Measurements from ENCODE around the gene TPSD1.
"Not testable (repeated sequence)": the region's sequence is repeated elsewhere in the genome, so short reads cannot be mapped to it uniquely, and the experiment has no call there.

The TPSD1 gene

GRCh38 chr16:1247903-1248537 is 7.8 kb upstream of the TPSD1 start:
- not testable (repeated sequence) for H2AK5ac ChIP-seq (ENCODE audit: low read length, severe bottlenecking); H2BK120ac ChIP-seq (ENCODE audit: low read depth, low read length); H3K79me1 ChIP-seq (replicated peaks; ENCODE audit: low read length, poor library complexity, severe bottlenecking); H3K27ac ChIP-seq (ENCODE audit: low read length, poor library complexity, severe bottlenecking); H3K18ac ChIP-seq (ENCODE audit: low read depth in 1 of 2, low read length in 2 of 2); H3K9ac ChIP-seq (ENCODE audit: low read length); H3K14ac ChIP-seq (ENCODE audit: low read length in 2 of 2); H4K91ac ChIP-seq (ENCODE audit: low read length); H2BK15ac ChIP-seq (ENCODE audit: low read depth, poor library complexity, severe bottlenecking); H3K4me2 ChIP-seq (ENCODE audit: low read length, poor library complexity, severe bottlenecking); H3K23ac ChIP-seq (ENCODE audit: low read length in 2 of 2); H3K4ac ChIP-seq (ENCODE audit: low read depth in 1 of 2, low read length in 2 of 2); H3K36me3 ChIP-seq (ENCODE audit: control insufficient read depth in 1 of 2, insufficient read depth in 2 of 2, low read depth in 1 of 2, low read length in 2 of 2); H2AFZ ChIP-seq (ENCODE audit: low read depth, low read length); H3K4me1 ChIP-seq (ENCODE audit: control insufficient read depth, insufficient read depth, low read depth, low read length); DNase-seq; H2BK5ac ChIP-seq (ENCODE audit: low read depth, low read length, poor library complexity, severe bottlenecking); H4K8ac ChIP-seq (ENCODE audit: low read length); H3K4me3 ChIP-seq (ENCODE audit: insufficient read depth in 1 of 2, low read depth in 1 of 2, low read length in 2 of 2); H2BK12ac ChIP-seq (ENCODE audit: low read length in 2 of 2); H3K9me3 ChIP-seq (ENCODE audit: control insufficient read depth, low read length)
- WGBS = 90% methylated on average over 9 of the region's 14 CpGs
- peaks cover 9 to 34% of the 10 kb centered on the region in 2 experiments for H3K27me3 ChIP-seq (ENCODE audit: control insufficient read depth in 1 of 2, insufficient read depth in 1 of 2, low read length in 2 of 2)

DNA sequence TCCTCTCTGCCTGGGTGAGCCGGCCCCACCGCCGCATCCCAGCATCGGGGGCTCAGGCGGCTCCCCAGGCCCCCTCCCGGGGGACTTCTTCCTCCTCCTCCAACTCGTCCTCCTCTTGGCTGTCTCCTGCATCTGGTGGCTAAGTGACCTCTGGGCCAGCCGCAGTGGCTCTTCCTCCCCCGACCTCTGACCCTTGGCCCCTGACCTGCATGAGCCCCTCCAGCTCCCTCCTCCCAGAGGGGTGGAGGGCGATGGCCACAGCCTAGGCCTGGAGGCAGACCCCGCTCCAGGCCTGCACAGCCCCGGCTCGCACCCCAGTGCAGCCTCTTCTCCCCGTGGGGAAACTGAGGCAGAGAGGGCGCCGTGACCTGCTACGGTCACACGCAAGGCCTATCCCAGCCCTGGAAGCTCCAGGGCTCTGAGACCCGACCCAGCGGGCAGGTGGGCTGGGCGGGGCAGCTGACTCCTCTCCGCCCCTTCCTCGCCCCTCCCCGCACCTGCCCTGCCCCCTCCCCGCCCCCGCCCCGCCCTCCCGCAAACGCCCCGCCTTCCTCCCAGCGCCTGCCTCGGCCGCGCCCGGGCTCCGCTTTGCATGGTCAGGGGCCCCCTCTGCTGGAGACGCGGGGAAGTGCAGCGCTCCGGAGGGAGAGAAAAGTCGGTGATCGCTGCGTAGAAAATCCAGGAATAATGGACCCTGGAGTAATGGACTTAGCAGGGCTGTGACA is 6.7 kb upstream of the TPSD1 start:
- not testable (repeated sequence) for H3K9me3 ChIP-seq (ENCODE audit: control insufficient read depth, low read length); H4K91ac ChIP-seq (ENCODE audit: low read length); H3K18ac ChIP-seq (ENCODE audit: low read depth in 1 of 2, low read length in 2 of 2); H2AK5ac ChIP-seq (ENCODE audit: low read length, severe bottlenecking); H3K4me2 ChIP-seq (ENCODE audit: low read length, poor library complexity, severe bottlenecking); H3K4ac ChIP-seq (ENCODE audit: low read depth in 1 of 2, low read length in 2 of 2); H2BK120ac ChIP-seq (ENCODE audit: low read depth, low read length); H3K4me1 ChIP-seq (ENCODE audit: control insufficient read depth, insufficient read depth, low read depth, low read length); H4K8ac ChIP-seq (ENCODE audit: low read length); H3K79me1 ChIP-seq (replicated peaks; ENCODE audit: low read length, poor library complexity, severe bottlenecking); H3K14ac ChIP-seq (ENCODE audit: low read length in 2 of 2); H2BK12ac ChIP-seq (ENCODE audit: low read length in 2 of 2); H2BK5ac ChIP-seq (ENCODE audit: low read depth, low read length, poor library complexity, severe bottlenecking); H3K23ac ChIP-seq (ENCODE audit: low read length in 2 of 2); H3K27ac ChIP-seq (ENCODE audit: low read length, poor library complexity, severe bottlenecking); DNase-seq; H3K4me3 ChIP-seq (ENCODE audit: insufficient read depth in 1 of 2, low read depth in 1 of 2, low read length in 2 of 2); H3K36me3 ChIP-seq (ENCODE audit: control insufficient read depth in 1 of 2, insufficient read depth in 2 of 2, low read depth in 1 of 2, low read length in 2 of 2); H3K9ac ChIP-seq (ENCODE audit: low read length); H2AFZ ChIP-seq (ENCODE audit: low read depth, low read length); H2BK15ac ChIP-seq (ENCODE audit: low read depth, poor library complexity, severe bottlenecking)
- peaks cover 9 to 34% of the 10 kb centered on the region in 2 experiments for H3K27me3 ChIP-seq (ENCODE audit: control insufficient read depth in 1 of 2, insufficient read depth in 1 of 2, low read length in 2 of 2)
- no CpG with 5 or more reads among the region's 43 CpGs for WGBS

DNA sequence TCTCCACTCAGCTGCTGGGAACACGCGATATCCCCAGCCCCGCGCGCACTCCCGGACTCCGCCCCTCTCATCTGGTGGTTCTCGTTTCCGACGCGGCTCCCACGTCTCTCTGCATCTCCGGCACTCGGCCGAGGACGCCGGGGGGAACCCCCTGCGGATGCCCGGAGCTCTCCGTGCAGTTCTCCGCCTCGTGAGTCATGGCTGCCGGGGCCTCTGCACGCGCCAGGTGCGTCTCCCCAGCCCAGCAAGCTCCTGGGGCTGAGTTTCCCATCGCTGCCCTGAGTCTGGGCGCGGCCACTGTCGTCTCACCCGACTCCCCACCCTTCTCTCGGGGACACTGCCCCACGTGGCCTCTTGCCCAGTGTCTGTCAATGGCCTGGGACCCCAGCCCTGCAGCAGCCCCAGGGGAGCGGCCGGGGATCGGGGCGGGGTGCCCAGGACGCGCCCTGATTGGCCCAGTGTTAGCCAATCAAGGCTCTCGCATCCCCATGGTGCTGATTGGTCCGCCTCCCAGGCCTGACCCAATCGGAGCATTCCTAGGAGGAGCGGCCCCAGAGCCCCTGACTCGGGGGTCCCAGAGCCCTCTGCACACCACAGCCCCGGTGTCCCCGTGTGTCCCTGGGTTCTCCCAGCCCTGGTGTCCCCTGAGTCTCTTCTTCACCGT is 2.0 kb upstream of the TPSD1 start:
- not testable (repeated sequence) for H4K91ac ChIP-seq (ENCODE audit: low read length); H3K4ac ChIP-seq (ENCODE audit: low read depth in 1 of 2, low read length in 2 of 2)

GRCh38 chr16:1254821-1255220 is 1.0 kb upstream of the TPSD1 start:
- H2BK15ac ChIP-seq (ENCODE audit: low read depth, poor library complexity, severe bottlenecking); H4K8ac ChIP-seq (ENCODE audit: low read length); H2BK120ac ChIP-seq (ENCODE audit: low read depth, low read length); H2AFZ ChIP-seq (ENCODE audit: low read depth, low read length); H3K9ac ChIP-seq (ENCODE audit: low read length); H3K18ac ChIP-seq (ENCODE audit: low read depth in 1 of 2, low read length in 2 of 2); H3K4me3 ChIP-seq (ENCODE audit: insufficient read depth in 1 of 2, low read depth in 1 of 2, low read length in 2 of 2); H3K14ac ChIP-seq (ENCODE audit: low read length in 2 of 2); H3K4me2 ChIP-seq (ENCODE audit: low read length, poor library complexity, severe bottlenecking); H2BK12ac ChIP-seq (ENCODE audit: low read length in 2 of 2); H2AK5ac ChIP-seq (ENCODE audit: low read length, severe bottlenecking); H3K79me1 ChIP-seq (replicated peaks; ENCODE audit: low read length, poor library complexity, severe bottlenecking); H3K23ac ChIP-seq (ENCODE audit: low read length in 2 of 2); H3K4ac ChIP-seq (ENCODE audit: low read depth in 1 of 2, low read length in 2 of 2); H3K9me3 ChIP-seq (ENCODE audit: control insufficient read depth, low read length); H4K91ac ChIP-seq (ENCODE audit: low read length); H3K27ac ChIP-seq (ENCODE audit: low read length, poor library complexity, severe bottlenecking); DNase-seq; H3K4me1 ChIP-seq (ENCODE audit: control insufficient read depth, insufficient read depth, low read depth, low read length); H3K36me3 ChIP-seq (ENCODE audit: control insufficient read depth in 1 of 2, insufficient read depth in 2 of 2, low read depth in 1 of 2, low read length in 2 of 2); H2BK5ac ChIP-seq (ENCODE audit: low read depth, low read length, poor library complexity, severe bottlenecking): not testable (repeated sequence)
- WGBS = 93% methylated on average over 3 of the region's 3 CpGs
- peaks cover 9 to 22% of the 10 kb centered on the region in 2 experiments for H3K27me3 ChIP-seq (ENCODE audit: control insufficient read depth in 1 of 2, insufficient read depth in 1 of 2, low read length in 2 of 2)

More for the DNA sequence above, 2.0 kb upstream of the TPSD1 start:
- WGBS = no CpG with 5 or more reads among the region's 47 CpGs
- H3K27ac ChIP-seq (ENCODE audit: low read length, poor library complexity, severe bottlenecking); H2BK120ac ChIP-seq (ENCODE audit: low read depth, low read length); H3K9me3 ChIP-seq (ENCODE audit: control insufficient read depth, low read length); H3K36me3 ChIP-seq (ENCODE audit: control insufficient read depth in 1 of 2, insufficient read depth in 2 of 2, low read depth in 1 of 2, low read length in 2 of 2); H3K18ac ChIP-seq (ENCODE audit: low read depth in 1 of 2, low read length in 2 of 2); H3K4me2 ChIP-seq (ENCODE audit: low read length, poor library complexity, severe bottlenecking); H3K9ac ChIP-seq (ENCODE audit: low read length); H3K4me3 ChIP-seq (ENCODE audit: insufficient read depth in 1 of 2, low read depth in 1 of 2, low read length in 2 of 2); H2AFZ ChIP-seq (ENCODE audit: low read depth, low read length); H2BK15ac ChIP-seq (ENCODE audit: low read depth, poor library complexity, severe bottlenecking); H2AK5ac ChIP-seq (ENCODE audit: low read length, severe bottlenecking); H2BK5ac ChIP-seq (ENCODE audit: low read depth, low read length, poor library complexity, severe bottlenecking); H3K14ac ChIP-seq (ENCODE audit: low read length in 2 of 2); H4K8ac ChIP-seq (ENCODE audit: low read length); H3K23ac ChIP-seq (ENCODE audit: low read length in 2 of 2); H2BK12ac ChIP-seq (ENCODE audit: low read length in 2 of 2); H3K79me1 ChIP-seq (replicated peaks; ENCODE audit: low read length, poor library complexity, severe bottlenecking); H3K4me1 ChIP-seq (ENCODE audit: control insufficient read depth, insufficient read depth, low read depth, low read length); DNase-seq: not testable (repeated sequence)
- H3K27me3 ChIP-seq (ENCODE audit: control insufficient read depth in 1 of 2, insufficient read depth in 1 of 2, low read length in 2 of 2) = peaks cover 0 to 12% of the 10 kb centered on the region in 2 experiments

Data from mesenchymal stem cell (in vitro differentiated cells and primary cell).